IMR-90 (cell line): ENCODE results near the gene SHISA6. TPM values are rescaled to one million over a fixed set of nuclear protein-coding genes. Genes with fewer than 3 reads are reported as not detected.

Source experiments
- ATAC-seq: fragments of 200-7000 bp; cut with Tn5 transposase; 2 replicates; pipeline ENCODE4 v1.9.1; 2020; ENCODE audit warnings: low read depth, mild to moderate bottlenecking, moderate library complexity
- BruUV-seq: library from RNA; stranded (reverse); fragments of 400-500 nt; replicated peaks from 2 replicates; lab custom pipeline; 2021; lab: Mats Ljungman, UMichigan
- CTCF ChIA-PET: fragments of 300-600 bp; formaldehyde crosslinking; extraction: SDS; loops from one replicate; lab custom pipeline; 2021; ENCODE audit warnings: antibody characterized with exemption; lab: Yijun Ruan, JAX
- POLR2A ChIA-PET: fragments of 300-600 bp; sonication (Branson Sonifier 250); formaldehyde crosslinking; loops from one replicate; lab custom pipeline; 2022; ENCODE audit warnings: antibody characterized with exemption; ENCODE audit not compliant: unreplicated experiment; lab: Charles Lee
- DNase-seq: peaks from one replicate; pipeline ENCODE4 v3.0.0; 2013
- H2AFZ ChIP-seq: replicated peaks from 2 replicates; pipeline ENCODE3; 2013; ENCODE audit warnings: low read length, mild to moderate bottlenecking; ENCODE audit not compliant: poor library complexity
- H2AK5ac ChIP-seq: 2 replicates; pipeline ENCODE4 v1.6.1; 2013; ENCODE audit warnings: low read depth, low read length, inconsistent platforms
- H2AK9ac ChIP-seq: replicated peaks from 2 replicates; pipeline ENCODE3; 2013; ENCODE audit warnings: mild to moderate bottlenecking, low read depth, low read length, moderate library complexity; ENCODE audit not compliant: poor library complexity
- H2BK120ac ChIP-seq: 2 replicates; pipeline ENCODE4 v1.6.1; 2013; ENCODE audit warnings: low read depth, low read length, inconsistent platforms
- H2BK15ac ChIP-seq: 3 replicates; pipeline ENCODE4 v1.6.1; 2013; ENCODE audit warnings: low read depth, low read length, inconsistent platforms
- H2BK20ac ChIP-seq: 2 replicates; pipeline ENCODE4 v1.6.1; 2013; ENCODE audit warnings: low read depth, mild to moderate bottlenecking, inconsistent platforms, low read length, moderate library complexity
- H2BK5ac ChIP-seq: 2 replicates; pipeline ENCODE4 v1.6.1; 2013; ENCODE audit warnings: mild to moderate bottlenecking, low read depth, low read length, inconsistent platforms; ENCODE audit not compliant: poor library complexity, severe bottlenecking
- H3K14ac ChIP-seq: replicated peaks from 2 replicates; pipeline ENCODE4 v1.6.1; 2013; ENCODE audit warnings: low read depth, low read length, inconsistent platforms
- H3K18ac ChIP-seq: 2 replicates; pipeline ENCODE4 v1.6.1; 2013; ENCODE audit warnings: low read depth, low read length, control low read depth
- H3K23ac ChIP-seq: 2 replicates; pipeline ENCODE4 v1.6.1; 2013; ENCODE audit warnings: low read depth, low read length, inconsistent platforms
- H3K27ac ChIP-seq: 2 replicates; pipeline ENCODE4 v1.5.1; 2013; ENCODE audit warnings: mild to moderate bottlenecking, control low read depth, low read length; ENCODE audit not compliant: insufficient read depth
- H3K27me3 ChIP-seq: 2 replicates; pipeline ENCODE4 v1.6.1; 2013; ENCODE audit warnings: low read length; ENCODE audit not compliant: control insufficient read depth, insufficient read depth
- H3K36me3 ChIP-seq: 2 replicates; pipeline ENCODE4 v1.6.1; 2013; ENCODE audit warnings: low read length, mixed read lengths; ENCODE audit not compliant: control insufficient read depth, insufficient read depth
- H3K4ac ChIP-seq: 2 replicates; pipeline ENCODE4 v1.6.1; 2013; ENCODE audit warnings: low read depth, low read length, inconsistent platforms
- H3K4me1 ChIP-seq: 2 replicates; pipeline ENCODE4 v1.6.1; 2013; ENCODE audit warnings: low read length, mixed read lengths; ENCODE audit not compliant: control insufficient read depth, insufficient read depth
- H3K4me2 ChIP-seq: 2 replicates; pipeline ENCODE4 v1.6.1; 2013; ENCODE audit warnings: low read depth, mild to moderate bottlenecking, control low read depth, low read length, moderate library complexity
- H3K4me3 ChIP-seq: 2 replicates; pipeline ENCODE4 v1.5.1; 2013; ENCODE audit warnings: low read depth, mild to moderate bottlenecking, control low read depth, low read length, moderate library complexity; ENCODE audit not compliant: insufficient read depth
- H3K56ac ChIP-seq: 2 replicates; pipeline ENCODE4 v1.6.1; 2013; ENCODE audit warnings: low read length, inconsistent platforms; ENCODE audit not compliant: insufficient read depth; ENCODE audit errors: extremely low read depth
- H3K79me1 ChIP-seq, 2 experiments: 2 replicates each; pipeline ENCODE4 v1.6.1; 2013; ENCODE audit warnings: low read length in 2 of 2, inconsistent platforms in 1 of 2, low read depth in 1 of 2
- H3K9ac ChIP-seq: 2 replicates; pipeline ENCODE4 v1.6.1; 2013; ENCODE audit warnings: low read depth, low read length, control low read depth
- H3K9me1 ChIP-seq: 2 replicates; pipeline ENCODE4 v1.6.1; 2013; ENCODE audit warnings: low read length, inconsistent platforms; ENCODE audit not compliant: insufficient read depth
- H3K9me3 ChIP-seq: 2 replicates; pipeline ENCODE4 v1.6.1; 2013; ENCODE audit warnings: low read length; ENCODE audit not compliant: control insufficient read depth, insufficient read depth
- H4K20me1 ChIP-seq: 2 replicates; pipeline ENCODE4 v1.6.1; 2013; ENCODE audit warnings: low read length, inconsistent platforms; ENCODE audit not compliant: insufficient read depth
- H4K5ac ChIP-seq: 2 replicates; pipeline ENCODE4 v1.6.1; 2013; ENCODE audit warnings: mild to moderate bottlenecking, low read depth, low read length, control low read depth
- H4K8ac ChIP-seq, 2 experiments: 2 replicates each; pipeline ENCODE4 v1.6.1; 2013; ENCODE audit warnings: low read depth in 2 of 2, low read length in 2 of 2, control low read depth in 1 of 2, inconsistent platforms in 1 of 2
- H4K91ac ChIP-seq: 2 replicates; pipeline ENCODE4 v1.6.1; 2013; ENCODE audit warnings: low read depth, low read length, inconsistent platforms; ENCODE audit not compliant: insufficient read depth
- CHD1 ChIP-seq: IDR thresholded peaks from 2 replicates; pipeline ENCODE4 v1.6.1; 2012; ENCODE audit warnings: low read depth, low read length, improper control_type of control experiment
- FOS ChIP-seq: fragments of 150-350 bp; IDR thresholded peaks from 2 replicates; pipeline ENCODE4 v1.6.1; 2016; ENCODE audit warnings: low read depth, low read length
- MAFK ChIP-seq: IDR thresholded peaks from 2 replicates; pipeline ENCODE4 v1.6.1; 2012; ENCODE audit warnings: low read depth, low read length, improper control_type of control experiment
- MAZ ChIP-seq: IDR thresholded peaks from 2 replicates; pipeline ENCODE4 v1.6.1; 2012; ENCODE audit warnings: low read depth, mild to moderate bottlenecking, low read length, improper control_type of control experiment, moderate library complexity, borderline replicate concordance
- NFE2L2 ChIP-seq: fragments of 150-350 bp; IDR thresholded peaks from 2 replicates; pipeline ENCODE4 v1.6.1; 2016; ENCODE audit warnings: low read depth, mild to moderate bottlenecking, low read length
- RCOR1 ChIP-seq: IDR thresholded peaks from 2 replicates; pipeline ENCODE4 v1.6.1; 2012; ENCODE audit warnings: mild to moderate bottlenecking, low read length, improper control_type of control experiment; ENCODE audit not compliant: insufficient replicate concordance
- SMC3 ChIP-seq: fragments of 150-350 bp; IDR thresholded peaks from 2 replicates; pipeline ENCODE4 v1.6.1; 2016; ENCODE audit warnings: low read depth, mild to moderate bottlenecking, antibody characterized with exemption, low read length, moderate library complexity
- WGBS, 2 experiments: methylation state at CpG; one replicate each; pipeline versions ENCODE4 v1.1.5 to v1.1.7; 2013; ENCODE audit warnings: missing lambda C conversion rate in 2 of 2; ENCODE audit not compliant: insufficient read length in 1 of 2; ENCODE audit errors: extremely low coverage in 2 of 2; 5-methylcytosine and 5-hydroxymethylcytosine counted together
- dilution Hi-C: fragments of 300-500 bp; cut with HindIII; formaldehyde crosslinking; loops from one replicate; pipeline ENCODE4 v1.14.3; 2018; ENCODE audit warnings: low sequenced_read_pairs; ENCODE audit not compliant: unreplicated experiment
- in situ Hi-C: fragments of 300-500 bp; cut with MboI; formaldehyde crosslinking; loops from 3 replicates; pipeline ENCODE4 v1.14.3; 2019; ENCODE audit warnings: low sequenced_read_pairs, inconsistent platforms, mixed read lengths
- intact Hi-C: fragments of 100-400 bp; cut with micrococcal nuclease; formaldehyde crosslinking; loops from 2 replicates; pipeline ENCODE4 v1.10.0; 2022
- polyA plus RNA-seq, 3 experiments: library from polyadenylated mRNA; depleted of rRNA; stranded (reverse); fragments of >200 nt; gene quantifications; 2 replicates each; pipeline ENCODE4 v1.2.3, GENCODE V29; 2012; ENCODE audit warnings: low replicate concordance in 1 of 3
- total RNA-seq: library from RNA; depleted of rRNA; stranded (reverse); fragments of >200 nt; gene quantifications from 2 replicates; pipeline ENCODE4 v1.2.3, GENCODE V29; 2012
- TF ChIP-seq, protein P1 (sequence below): fragments of 150-350 bp; IDR thresholded peaks from 2 replicates; pipeline ENCODE4 v1.6.1; 2016; ENCODE audit warnings: low read depth, mild to moderate bottlenecking, low read length, moderate library complexity, borderline replicate concordance
- TF ChIP-seq, protein P2 (sequence below): conservative IDR thresholded peaks from 2 replicates; pipeline ENCODE4 v1.5.1; 2012; ENCODE audit warnings: mild to moderate bottlenecking, low read depth, low read length, improper control_type of control experiment

Gene SHISA6
- total and polyA plus RNA-seq, 2 of the 4 experiments (the other 2 are of a cell fraction), result not detected

DNA sequence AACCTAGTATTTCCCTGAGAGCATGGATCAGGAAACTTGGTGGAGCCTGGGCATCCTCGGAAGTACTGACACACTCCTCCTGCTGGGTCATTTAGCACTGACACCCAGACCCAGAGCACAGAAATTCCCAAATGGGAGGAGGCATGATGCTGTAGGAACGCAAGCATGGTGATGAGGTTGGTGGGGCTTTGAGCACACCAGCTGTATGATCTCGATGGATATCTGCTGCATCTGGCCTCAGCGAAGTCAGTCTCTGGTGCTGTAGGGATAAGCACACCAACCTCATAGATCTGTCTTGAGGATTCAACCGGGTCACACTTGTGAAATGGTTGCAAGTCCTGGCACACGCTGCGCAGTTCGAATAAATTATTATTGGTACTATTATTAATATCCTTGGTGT lies 52.5 kb downstream of the SHISA6 start:
- TF ChIP-seq SMC3 (no peak), MAZ (no peak), RCOR1 (no peak), MAFK (no peak), FOS (no peak), CHD1 (no peak), NFE2L2 (no peak)
- TF ChIP-seq, protein P1, sequence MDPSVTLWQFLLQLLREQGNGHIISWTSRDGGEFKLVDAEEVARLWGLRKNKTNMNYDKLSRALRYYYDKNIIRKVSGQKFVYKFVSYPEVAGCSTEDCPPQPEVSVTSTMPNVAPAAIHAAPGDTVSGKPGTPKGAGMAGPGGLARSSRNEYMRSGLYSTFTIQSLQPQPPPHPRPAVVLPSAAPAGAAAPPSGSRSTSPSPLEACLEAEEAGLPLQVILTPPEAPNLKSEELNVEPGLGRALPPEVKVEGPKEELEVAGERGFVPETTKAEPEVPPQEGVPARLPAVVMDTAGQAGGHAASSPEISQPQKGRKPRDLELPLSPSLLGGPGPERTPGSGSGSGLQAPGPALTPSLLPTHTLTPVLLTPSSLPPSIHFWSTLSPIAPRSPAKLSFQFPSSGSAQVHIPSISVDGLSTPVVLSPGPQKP, result no peak
- TF ChIP-seq, protein P2, sequence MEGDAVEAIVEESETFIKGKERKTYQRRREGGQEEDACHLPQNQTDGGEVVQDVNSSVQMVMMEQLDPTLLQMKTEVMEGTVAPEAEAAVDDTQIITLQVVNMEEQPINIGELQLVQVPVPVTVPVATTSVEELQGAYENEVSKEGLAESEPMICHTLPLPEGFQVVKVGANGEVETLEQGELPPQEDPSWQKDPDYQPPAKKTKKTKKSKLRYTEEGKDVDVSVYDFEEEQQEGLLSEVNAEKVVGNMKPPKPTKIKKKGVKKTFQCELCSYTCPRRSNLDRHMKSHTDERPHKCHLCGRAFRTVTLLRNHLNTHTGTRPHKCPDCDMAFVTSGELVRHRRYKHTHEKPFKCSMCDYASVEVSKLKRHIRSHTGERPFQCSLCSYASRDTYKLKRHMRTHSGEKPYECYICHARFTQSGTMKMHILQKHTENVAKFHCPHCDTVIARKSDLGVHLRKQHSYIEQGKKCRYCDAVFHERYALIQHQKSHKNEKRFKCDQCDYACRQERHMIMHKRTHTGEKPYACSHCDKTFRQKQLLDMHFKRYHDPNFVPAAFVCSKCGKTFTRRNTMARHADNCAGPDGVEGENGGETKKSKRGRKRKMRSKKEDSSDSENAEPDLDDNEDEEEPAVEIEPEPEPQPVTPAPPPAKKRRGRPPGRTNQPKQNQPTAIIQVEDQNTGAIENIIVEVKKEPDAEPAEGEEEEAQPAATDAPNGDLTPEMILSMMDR, result no peak
- Histone ChIP-seq H3K56ac (no peak overlapping the region), H3K27ac (no peak overlapping the region), H3K27me3 (no peaks in the 10 kb centered on the region), H2BK120ac (no peak overlapping the region), H3K9ac (no peak overlapping the region), H3K18ac (no peak overlapping the region), H3K79me1 (no peaks in the 10 kb centered on the region), H3K4me2 (no peak overlapping the region), H2BK20ac (no peak overlapping the region), H2AK5ac (no peak overlapping the region), H2BK15ac (no peak overlapping the region), H2AFZ (no peak overlapping the region), H3K9me3 (peaks cover 19% of the 10 kb centered on the region), H3K9me1 (no peaks in the 10 kb centered on the region), H4K8ac (no peak overlapping the region), H2AK9ac (no peak overlapping the region), H3K14ac (no peak overlapping the region), H2BK5ac (no peak overlapping the region), H4K5ac (no peak overlapping the region), H3K4me3 (no peak overlapping the region), H4K20me1 (no peaks in the 10 kb centered on the region), H4K91ac (no peak overlapping the region), H3K4me1 (no peaks in the 10 kb centered on the region), H3K23ac (no peak overlapping the region), H3K36me3 (no peaks in the 10 kb centered on the region), H3K4ac (no peak overlapping the region)
- intact Hi-C loops (no loop called here), in situ Hi-C loops (no loop called here), dilution Hi-C loops (no loop called here)
- no TSS peak for BruUV-seq
- DNase-seq (no peak), ATAC-seq (no peak)
- POLR2A ChIA-PET, result no interaction called here
- no CpG with 5 or more reads among the region's 8 CpGs for WGBS, 2 experiments
- CTCF ChIA-PET, result no interaction called here
